HG03354 (cell line): Measurements from ENCODE around the gene LSM14A.
"Not testable (repeated sequence)": the region's sequence is repeated elsewhere in the genome, so short reads cannot be mapped to it uniquely, and the experiment has no call there.

Experiments used
- ATAC-seq: cut with Tn5 transposase; IDR thresholded peaks from one replicate; pipeline ENCODE4 v1.9.1; 2021; ENCODE audit warnings: mild to moderate bottlenecking; ENCODE audit not compliant: unreplicated experiment, poor library complexity, severe bottlenecking

LSM14A gene

DNA sequence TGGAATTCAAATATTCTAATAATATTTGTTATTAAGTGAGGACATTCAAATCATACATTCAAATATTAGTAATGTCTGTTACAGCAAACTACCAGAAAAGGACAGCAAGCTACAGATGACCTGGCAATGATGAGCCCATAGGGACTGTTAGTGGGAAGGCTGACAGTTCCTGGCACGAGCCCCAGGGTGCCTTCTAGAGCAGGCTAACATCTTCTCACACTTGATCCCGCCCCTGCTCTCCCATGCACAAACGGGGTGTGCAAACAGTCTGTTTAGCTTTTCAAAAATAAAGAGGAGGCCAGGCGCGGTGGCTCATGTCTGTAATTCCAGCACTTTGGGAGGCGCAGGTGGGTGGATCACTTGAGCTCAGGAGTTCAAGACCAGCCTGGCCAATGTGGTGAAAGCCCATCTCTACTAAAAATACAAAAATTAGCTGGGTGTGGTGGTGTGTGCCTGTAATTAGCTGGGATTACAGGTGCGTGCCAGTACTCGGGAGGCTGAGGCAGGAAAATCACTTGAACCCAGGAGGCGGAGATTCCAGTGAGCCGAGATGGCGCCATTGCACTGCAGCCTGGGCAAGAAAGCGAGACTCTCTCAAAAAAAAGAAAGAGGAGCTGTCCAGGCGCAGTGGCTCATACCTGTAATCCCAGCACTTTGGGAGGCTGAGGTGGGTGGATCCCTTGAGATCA lies 72.5 kb downstream of the LSM14A start:
- no peak for ATAC-seq

DNA sequence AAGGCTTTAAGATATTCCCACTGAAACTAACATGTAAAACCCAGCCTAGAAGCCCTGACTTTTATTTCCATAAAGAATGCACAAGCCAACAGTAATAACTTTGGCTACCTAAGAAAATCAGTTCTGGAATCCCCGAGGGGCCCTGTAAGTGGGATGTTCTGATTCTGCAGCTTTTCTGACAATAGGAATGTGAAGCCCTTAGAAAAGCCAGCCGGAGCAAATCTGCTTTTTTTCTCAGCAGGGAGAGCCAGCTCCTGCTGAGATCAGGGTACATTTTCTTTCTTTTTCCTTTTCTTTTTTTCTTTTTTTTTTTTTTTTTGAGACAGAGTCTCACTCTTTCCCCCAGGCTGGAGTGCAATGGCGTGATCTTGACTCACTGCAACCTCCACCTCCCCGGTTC lies 74.0 kb downstream of the LSM14A start:
- no peak for ATAC-seq

DNA sequence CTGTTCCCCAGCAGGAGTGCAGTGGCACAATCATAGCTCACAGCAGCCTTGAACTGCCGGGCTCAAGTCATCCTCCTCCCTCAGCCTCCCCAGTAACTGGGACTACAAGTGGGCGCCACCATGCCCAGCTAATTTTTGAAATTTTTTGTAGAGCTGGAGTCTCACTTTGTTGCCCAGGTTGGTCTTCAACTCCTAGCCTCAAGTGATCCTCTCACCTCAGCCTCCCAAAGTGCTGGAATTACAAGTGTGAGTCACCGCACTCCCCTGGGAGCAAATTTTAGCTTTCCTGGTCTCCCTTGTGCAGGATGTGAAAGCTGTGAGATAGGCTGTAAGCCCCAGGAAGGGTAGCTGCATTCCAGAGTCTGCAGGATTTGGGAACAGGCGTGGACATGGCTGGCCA lies 76.6 kb downstream of the LSM14A start:
- ATAC-seq, result no peak

DNA sequence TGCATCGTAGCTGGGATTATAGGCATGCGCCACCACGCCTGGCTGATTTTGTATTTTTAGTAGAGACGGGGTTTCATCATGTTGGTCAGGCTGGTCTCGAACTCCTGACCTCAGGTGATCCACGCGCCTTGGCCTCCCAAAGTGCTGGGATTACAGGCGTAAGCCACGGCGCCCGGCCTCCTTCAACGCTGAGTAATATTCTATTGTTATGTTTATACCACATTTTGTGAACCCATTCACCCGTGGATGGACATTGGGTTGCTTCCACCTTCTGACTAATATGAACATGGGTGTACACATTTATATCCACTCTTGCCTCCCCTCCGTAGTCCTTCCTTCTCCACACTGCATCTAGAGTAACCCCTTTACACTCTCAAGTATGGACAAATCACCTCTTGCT lies 80.9 kb downstream of the LSM14A start:
- not testable (repeated sequence) for ATAC-seq

DNA sequence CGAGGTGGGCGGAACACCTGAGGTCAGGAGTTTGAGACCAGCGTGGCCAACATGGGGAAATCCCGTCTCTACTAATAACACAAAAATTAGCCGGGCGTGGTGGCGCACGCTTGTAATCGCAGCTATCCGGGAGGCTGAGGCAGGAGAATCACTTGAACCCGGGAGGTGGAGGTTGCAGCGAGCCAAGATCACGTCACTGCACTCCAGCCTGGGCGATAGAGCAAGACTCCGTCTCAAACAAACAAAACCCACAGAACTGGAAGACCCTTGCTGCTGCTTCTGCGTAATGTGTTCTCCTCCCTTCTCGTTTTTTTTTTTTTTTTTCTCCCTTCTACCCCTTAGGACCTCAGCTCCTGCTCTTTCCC lies 81.4 kb downstream of the LSM14A start:
- ATAC-seq, result not testable (repeated sequence)

DNA sequence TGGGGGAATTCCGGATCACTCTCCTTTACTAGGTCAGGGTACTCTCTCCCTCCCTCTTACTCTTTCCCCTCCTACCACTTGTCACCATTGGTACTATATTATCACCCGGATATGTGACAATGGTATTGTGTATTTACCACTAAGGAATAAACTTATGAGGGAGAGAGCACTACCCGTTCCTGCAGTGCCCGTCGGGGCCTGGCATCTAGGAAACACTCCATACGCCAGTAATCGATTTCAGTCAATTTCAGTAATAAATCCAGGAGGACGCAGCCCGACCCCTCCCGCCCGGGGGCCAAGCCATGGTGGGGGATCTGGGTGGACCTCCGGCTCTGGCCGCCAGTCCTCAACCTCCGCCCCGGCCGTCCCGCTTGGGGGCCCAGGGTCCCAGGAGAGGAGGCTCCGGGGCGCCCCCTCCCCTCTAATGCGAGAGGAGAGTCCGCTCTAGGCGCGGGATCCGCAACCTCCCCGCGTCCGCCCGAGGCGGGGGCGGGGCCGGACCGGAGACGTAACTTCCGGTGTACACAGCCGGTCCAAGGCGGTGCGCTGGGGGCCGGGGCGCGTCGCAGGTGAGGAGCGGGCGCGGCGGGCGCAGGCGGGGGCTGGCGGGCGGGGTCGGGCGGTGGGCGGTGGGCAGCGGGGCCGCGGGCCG lies 81.9 kb downstream of the LSM14A start, which contains the start of gene GARRE1:
TSS of gene GARRE1 (plus strand) at position 509 of the 652 bp plus-strand sequence. CDS start 45,920 bp downstream, outside the sequence.
- peak; percentile 91 for ATAC-seq

DNA sequence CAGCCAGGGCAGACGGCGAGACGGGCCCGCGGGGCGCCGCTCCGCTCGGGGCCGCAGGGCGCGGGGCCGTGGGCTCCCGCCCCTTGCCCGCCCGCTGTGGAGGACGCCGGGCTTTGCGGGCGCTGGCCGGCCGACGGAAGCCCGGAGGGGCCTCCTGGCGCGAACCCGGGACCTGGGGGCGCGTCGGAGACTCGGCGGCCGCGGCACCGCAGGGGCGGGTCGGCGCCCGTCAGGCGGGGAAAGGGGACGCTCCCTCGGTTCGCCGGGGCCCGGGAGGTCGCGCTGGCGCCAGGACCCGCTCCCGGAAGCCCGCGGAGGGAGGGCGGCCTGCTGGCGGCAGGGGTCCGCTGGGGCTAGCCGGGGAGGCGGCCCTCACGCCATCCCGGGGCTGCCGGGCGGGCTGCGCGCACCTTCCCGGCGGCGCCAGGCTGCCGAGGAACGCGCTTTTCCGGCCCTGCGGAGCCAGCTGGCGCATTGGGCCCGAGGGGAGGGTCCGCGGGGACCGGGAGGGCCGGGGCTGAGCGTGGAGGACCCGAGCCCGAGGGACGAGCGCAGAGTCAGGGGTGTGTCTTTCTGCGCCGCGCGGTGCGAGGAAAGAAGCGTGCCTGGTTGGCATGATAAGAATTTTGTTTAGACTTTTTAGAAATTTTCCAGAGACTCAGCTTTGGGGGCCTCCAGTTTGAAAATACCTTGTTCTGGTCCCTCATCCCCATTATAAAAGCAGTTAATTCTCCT lies 82.6 kb downstream of the LSM14A start:
- peak; percentile 73 for ATAC-seq

DNA sequence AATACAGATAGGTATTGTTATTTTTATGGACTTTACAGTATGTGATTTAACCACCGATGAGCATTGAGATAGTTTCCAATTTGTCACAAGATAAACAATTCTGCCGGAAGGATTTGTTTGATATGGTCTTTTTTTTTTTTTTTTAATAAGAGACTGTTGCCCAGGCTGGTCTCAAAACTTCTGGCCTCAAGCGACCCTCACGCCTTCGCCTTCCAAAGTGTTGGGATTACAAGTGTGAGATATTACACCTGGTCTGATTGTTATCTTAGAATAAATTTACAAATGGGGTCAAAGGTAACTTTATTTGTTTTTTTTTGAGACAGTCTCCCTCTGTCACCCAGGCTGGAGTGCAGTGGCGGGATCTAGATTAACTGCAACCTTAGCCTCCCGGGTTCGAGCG lies 83.2 kb downstream of the LSM14A start:
- ATAC-seq, result no peak

DNA sequence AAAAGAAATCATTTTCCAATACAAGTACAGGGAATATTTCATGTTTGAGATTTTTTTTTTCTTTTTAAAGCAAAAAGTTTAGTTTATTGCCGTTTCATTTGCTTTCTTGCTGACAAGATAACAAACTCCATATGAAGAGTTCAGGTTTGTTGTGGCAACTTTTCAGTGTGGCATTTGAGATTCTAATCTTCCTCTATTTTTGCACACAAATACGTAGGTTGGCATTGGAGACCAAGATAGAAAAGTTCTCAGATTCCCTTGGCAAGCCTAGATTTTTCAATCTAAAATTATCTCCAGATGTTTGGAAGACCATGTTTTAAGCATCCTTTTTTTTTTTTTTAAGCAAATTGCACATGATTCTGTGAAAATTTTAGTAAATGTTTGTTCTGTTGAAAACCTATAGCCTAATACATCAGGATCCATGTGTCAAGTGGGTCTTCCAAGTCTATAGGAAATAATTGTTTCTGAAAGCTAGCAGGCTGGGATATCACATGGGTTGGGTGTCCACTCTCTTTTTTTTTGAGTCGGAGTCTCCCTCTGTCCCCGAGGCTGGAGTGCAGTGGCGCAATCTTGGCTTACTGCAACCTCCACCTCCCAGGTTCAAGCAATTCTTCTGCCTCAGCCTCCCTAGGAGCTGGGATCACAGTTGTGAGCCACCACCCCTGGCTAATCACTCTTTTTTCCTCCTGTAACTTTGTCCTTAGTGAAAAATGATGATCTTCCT lies 84.7 kb downstream of the LSM14A start:
- ATAC-seq, result no peak

DNA sequence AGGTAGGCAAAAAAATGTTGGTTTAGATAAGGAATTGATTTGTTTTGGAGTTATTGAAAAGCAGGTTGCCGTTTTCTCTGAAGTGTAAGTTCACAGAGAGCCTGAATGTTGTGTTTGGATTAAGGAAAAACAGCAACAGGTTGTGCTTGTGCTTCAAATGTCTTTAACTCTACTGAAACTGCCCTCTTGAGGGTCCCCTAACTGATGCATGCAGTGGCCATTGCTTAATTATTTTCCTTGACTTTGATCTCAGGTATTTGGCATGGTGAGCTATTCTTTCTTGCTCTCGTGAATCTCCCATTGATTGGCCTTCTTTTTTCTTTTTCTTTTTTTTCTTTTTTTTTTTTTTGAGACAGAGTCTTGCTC lies 85.2 kb downstream of the LSM14A start:
- ATAC-seq, result no peak

DNA sequence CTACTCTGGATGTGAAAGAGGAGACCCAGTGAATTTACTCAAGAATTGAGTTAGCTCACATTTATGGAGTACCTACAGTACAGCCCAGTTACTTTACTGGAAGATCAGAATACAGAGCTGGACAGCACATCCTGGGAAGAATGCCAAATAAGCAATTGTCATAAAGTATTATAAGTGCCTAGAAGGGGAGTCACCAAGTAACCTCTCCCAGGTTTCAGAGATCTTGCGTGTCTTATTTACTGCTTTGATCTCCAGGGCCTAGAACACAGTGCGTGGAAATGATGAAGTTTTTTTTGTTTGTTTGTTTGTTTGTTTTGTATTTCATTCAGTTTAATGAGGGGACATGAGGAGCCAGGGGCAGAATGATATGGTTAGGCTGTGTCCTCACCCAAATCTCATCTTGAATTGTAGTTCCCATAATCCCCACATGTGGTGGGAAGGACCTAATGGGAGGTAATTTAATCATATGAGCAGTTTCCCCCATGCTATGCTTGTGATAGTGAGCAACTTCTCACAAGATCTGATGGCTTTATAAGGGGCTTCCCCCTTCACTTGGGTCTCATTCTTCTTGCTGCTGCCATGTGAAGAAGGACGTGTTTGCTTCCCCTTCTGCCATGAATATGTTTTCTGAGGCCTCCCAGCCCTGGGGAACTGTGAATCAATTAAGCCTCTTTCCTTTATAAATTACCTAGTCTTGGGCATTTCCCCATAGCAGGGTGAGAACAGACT lies 87.2 kb downstream of the LSM14A start:
- no peak for ATAC-seq

DNA sequence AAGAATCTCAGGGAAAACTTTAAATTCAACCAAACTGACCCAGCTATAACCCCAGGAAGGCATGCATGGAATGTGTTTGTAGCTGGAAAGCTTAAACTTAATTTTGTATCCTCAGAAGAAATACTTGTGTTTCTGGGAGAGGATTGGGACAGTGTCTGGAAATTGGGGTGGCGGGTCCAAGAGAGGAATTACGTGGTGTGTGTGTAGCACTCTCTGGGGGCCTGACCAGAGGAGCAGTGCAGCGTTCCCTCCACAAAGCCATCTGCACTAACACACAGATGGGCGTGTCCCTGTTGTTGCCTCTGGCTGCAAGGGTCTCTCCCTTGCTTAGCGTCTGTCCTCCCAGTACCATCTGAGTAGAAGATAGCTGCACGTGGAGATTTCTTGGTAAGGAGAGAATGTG lies 88.5 kb downstream of the LSM14A start:
- ATAC-seq, result no peak

DNA sequence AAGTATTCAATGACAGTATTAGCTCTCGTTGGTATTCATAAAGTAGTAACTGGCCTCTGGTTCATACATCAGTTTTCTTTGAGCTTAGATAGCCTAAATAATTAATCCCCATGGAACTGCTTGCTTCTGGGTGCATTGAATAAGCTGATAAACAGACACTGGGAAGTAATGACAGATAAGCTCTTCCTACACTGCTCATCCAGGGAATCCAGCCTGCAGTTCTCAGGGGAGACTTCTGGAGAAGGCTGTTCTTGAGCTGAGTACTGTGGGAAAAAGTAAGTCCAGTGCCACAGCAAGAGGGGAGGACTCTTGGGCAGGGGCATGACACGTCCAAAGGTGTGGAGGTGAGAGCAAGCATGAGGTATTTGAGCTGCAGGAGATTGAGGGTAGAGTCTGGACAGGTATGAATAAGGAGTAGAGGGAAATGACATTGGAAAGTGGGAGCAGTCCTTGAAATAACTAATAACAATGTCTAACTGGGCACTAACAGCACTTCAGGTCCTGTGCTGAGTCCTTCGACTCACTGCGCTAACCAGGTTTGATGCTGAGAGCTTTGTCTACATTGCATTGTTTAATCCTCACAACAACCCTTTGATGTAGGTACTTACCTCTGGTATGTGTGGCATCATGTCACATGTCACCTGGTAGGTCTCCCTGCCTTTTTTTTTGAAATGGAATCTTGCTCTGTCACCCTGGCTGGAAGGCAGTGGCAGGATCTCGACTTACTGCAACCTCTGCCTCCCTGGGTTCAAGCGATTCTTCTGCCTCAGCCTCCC lies 89.2 kb downstream of the LSM14A start:
- ATAC-seq, result no peak

DNA sequence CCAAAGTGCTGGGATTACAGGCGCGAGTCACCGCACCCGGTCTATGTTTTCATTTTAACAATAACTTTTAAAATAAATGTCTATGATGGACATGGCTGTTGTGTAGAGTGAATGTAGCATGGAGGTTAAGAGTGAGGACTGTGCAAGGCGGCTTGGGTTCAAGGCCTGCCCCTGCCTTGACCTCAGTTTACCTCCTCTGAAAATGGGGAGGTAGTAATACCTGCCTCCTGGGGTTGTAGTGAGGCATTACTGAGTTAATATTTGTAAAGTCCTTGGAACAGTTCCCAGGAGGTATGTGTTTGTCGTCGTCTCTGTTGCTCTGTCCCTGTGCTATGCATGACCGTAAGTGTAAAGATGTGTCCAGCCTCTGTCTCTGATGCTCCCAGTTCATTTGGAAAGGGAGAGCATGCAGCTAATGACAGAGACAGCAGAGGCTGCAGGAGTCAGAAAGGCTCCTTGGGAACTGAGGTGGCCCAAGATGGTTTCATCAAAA lies 91.5 kb downstream of the LSM14A start:
- no peak for ATAC-seq

DNA sequence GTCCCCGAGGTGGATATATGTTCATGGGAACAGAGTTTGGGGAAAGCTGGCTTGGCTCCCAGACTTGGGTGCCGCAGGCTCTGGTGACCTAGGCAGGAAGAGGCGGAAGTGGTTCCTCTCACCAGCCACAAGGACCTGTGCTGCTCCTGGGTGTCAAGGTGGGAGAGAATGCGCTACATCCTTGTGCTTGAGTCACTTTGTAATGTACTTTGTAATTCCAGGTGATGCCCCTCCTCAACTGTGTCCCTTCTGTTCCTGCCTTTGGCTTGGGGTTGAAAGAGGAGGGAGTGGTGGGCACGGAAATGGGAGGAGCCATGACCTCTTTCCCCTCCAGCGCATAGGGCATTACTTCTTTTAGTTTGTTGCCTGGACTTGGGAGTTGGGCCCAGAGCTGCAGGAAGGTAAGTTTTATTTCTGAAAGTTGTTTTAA lies 92.9 kb downstream of the LSM14A start:
- no peak for ATAC-seq

DNA sequence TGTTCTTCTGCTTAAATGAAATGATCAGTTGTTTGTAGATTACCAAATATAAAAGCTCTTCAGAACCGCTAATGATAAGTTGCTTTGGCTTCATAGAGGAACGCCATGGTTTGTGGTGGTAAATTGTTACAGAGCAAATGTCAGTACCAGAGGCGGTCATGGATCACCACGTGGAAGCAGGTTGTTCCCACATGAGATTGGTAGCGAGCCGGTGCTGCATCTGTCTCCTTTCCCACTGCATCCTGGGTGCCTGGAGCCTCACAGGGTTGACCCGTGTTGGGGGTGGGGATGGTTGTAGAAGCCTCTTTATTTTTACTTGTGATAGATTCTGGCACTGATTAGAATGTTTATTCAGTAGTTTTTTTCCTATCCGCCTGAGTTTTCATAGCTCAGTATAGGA lies 96.8 kb downstream of the LSM14A start:
- ATAC-seq, result no peak

DNA sequence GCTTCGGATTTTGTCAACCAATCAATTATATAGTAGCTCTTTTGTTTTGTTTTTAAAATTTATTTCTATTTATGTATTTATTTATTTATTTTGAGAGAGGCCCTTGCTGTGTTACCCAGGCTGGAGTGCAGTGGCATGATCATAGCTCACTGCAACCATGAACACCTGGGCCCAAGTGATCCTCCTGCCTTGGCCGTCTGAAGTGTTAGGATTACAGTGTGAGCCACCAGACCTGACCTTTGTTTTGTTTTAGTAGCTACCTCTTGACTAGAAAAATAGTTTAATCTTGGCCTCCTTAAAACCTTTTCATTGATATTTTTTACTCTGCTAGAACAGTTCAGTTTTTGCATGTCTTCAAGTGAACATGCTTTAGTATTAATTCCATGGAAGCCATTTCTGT lies 97.2 kb downstream of the LSM14A start:
- ATAC-seq, result no peak

DNA sequence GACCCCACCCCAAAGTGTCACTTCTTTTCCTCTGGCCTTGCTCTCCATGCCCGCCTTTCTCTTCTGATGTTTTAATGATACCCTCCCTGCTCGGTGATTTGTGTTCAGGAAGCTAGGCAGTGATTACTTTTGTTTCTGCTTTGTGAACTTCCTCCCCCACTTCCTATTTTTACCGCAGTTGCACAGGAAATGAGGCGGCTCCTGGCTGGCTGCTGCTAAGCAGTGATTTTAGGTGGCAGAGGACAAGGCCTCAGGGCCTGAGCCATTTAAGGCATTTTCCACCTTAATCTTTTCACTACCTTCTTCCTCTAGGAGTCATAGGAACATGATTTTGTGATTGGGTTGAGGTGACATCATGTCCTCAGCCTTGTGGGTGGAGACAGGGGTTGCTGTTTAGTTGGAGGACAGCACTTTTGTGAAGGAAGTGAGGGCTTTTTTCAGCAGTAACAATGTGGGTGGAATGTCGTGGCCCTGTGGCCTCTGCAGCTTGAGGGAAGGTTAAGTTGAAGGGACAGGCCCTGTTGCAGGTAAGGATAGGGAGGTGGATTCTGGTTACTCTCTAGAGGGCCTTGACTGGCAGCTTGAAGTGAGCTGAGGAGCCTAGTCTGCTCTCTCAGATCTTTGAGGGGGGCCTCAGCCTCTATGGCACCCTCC lies 97.8 kb downstream of the LSM14A start:
- peak; percentile 78 for ATAC-seq
